UCSD-AML1 (cell line): Measurements from ENCODE around the gene CPA2.

Experiments used
- DNase-seq: peaks from one replicate; lab custom pipeline; 2025; ENCODE audit not compliant: unreplicated experiment; lab: John Stamatoyannopoulos, UW

CPA2 gene

DNA sequence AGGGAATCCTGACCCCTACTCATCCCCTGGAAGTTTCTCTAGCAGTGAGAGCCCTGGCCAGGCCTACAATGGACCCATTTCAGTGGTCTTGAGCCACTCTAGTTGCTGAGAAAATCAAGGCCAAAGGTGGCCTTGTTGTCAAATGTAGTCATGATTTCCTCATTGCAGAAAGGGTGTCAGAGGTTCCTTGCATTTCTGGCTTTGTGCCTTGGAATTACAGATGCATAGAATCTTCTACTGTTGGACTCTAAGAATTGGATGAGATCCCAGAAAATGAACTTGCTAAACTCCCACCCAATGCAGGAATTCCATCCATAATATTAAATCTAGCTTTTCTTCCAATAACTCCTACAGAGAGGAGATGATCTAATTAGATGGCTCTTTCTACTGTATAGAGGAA, 12.2 kb downstream of the CPA2 start:
- DNase-seq, result no peak

DNA sequence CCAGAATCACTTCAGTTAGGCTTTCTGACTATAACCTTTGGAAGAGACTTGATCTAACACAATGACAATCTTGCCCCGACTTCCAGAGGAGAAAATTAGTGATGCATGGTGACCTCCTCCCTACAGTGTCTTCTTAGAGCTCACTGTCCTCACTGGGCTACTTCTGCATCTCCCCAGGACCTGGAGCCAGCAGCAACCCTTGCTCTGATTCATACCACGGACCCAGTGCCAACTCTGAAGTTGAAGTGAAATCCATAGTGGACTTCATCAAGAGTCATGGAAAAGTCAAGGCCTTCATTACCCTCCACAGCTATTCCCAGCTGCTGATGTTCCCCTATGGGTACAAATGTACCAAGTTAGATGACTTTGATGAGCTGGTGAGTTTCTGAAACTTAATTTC, 12.6 kb downstream of the CPA2 start:
- no peak for DNase-seq

DNA sequence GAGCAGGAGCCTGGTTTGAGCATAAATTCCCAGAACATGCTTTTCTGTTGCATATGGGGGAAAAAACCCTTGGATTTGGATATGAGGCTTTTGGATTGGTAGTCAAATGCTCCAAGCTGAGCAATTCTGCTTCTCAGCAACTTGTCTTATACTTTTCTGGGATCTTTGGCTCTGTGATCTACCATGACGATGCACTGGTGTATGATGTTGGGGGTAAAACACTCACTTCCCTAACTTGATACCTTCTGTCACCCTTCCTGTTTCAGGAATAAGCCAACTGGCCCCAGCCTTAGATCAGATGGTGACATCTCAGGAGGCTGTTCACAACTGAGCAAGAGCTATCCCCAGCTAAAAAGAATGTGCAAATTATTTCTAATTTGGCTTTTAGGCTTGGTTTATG, 13.2 kb downstream of the CPA2 start:
- no peak for DNase-seq

DNA sequence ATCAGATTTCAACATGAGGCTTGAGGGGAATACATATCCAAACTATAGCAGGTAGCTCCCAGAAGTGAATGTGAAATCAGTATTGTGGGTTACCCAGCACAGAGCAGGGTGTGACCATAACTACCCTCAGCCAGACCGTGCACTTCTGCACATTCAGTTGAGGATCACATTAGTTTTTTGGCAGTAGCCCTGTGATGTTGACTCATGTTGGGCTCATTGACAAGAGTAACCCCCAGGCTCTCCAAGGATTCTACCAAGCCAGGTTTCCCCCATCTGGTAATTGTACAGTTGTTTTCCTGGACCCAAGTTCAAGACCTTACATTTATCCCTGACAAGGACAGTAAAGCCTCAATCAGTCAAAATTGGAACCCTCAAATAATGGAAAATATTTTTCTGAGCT, 14.6 kb downstream of the CPA2 start:
- no peak for DNase-seq

DNA sequence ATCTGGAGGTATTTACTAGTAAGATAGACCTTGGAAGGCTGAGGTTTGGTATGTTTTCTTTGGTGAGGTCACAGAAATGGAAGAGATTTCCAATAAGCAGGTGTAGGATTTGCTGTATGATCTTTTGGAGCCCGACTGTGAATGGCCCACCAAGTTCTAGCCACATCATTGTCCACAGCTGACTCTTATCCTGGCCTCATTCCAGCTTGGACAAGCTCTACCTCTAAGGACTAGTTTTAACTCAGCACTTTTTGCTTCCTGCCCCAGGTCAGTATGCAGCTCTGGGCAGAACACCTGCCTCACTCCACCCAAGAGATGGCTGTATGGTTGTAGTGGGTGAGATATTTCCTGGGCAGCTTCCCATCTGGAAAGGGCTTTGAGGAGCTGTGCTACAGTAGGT, 20.2 kb downstream of the CPA2 start:
- no peak for DNase-seq

DNA sequence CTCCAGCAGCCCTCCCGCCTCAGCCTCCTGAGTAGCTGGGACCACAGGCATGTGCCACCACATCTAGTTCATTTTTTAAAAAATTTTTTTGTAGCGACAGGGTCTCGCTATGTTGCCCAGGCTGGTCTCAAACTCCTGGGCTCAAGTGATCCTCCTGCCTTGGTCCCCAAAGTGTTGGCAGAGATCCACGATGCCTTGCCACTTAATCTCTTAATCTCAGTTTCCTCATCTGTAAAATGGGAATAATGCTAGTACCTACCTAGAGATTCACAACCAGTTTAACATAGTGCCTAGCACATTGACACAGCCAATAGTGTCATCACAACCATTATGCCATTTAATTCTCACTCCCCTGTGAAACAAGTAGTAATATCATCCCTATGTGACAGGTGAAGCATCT, 21.5 kb downstream of the CPA2 start:
- no peak for DNase-seq

DNA sequence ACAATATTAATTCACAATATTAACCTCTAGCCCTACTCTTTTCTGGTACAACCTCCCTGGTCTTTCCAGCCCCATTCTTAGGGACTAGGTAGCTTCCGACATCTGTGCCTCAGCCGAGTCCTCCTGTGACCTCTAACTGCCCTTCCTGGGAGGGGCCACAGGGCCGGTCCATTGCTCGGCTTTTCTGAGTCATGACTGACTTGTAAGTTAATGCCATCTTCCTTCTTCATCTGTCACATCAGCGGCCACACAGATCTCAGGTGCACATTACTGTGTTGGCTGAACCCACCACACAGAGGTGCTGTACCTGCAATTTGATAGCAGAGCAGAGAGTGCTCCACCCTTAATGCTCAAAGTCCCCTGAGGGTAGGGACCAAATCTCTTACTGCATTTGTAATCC, 22.2 kb downstream of the CPA2 start:
- no peak for DNase-seq

DNA sequence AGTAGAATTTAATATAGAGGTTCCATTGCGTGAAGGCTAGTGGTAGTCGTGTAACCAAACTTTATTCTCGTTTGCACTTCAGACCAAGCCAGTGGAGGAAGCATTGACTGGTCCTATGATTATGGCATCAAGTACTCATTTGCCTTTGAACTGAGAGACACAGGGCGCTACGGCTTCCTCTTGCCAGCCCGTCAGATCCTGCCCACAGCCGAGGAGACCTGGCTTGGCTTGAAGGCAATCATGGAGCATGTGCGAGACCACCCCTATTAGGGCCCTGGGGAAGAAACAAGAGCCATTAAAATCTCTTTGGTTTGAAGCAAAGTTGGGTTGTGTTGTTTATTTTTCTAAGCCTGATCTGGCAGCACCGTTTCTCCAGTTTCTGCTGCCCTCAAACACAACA, 22.8 kb downstream of the CPA2 start:
- DNase-seq, result no peak

DNA sequence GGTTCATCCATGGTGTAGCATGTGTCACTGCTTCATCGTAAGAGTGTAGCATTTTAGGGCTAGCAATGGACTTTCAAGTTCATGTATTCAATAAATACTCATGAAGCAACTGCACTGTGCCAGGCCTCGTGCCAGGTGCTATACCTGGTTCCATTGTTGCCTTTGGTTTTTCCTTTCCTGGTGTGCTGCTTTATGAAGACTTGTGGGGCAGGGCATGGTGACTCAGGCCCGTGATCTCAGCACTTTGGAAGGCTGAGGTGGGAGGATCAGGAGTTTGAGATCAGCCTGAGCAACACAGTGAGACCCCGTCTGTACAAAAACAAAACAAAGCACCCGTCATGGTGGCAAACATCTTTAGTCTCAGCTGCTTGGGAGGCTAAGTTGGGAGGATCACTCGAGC, 24.1 kb downstream of the CPA2 start:
- no peak for DNase-seq

DNA sequence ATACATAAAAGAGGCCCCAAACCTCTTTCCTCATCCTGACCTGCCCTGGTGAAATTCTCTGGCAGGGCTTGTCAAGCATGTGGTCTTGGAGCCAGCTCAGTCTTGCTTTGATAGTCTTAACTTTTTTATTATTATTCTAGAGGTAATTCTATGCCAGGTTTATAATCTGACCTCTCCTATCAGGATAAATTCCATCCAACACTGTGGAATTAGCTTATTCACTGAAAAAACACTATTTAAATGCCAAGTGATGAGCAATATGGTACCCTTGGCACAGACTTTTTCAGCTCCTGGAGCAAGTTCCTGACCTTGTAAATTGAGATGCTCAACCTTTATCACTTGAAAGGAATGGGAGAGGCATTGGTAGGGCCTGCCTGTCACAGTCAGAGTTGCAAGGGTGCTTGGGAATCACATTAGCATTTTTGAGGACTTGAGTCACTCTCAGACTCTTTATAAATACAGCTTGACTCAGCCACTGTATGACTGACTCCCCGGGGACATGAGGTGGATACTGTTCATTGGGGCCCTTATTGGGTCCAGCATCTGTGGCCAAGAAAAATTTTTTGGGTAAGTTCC, 26.1 kb downstream of the CPA2 start, which contains the start of gene CPA4:
CPA4 (plus strand) TSS at position 480 of the 576 bp plus-strand sequence; CDS start at position 500, 20 bp downstream.
- DNase-seq, result no peak

DNA sequence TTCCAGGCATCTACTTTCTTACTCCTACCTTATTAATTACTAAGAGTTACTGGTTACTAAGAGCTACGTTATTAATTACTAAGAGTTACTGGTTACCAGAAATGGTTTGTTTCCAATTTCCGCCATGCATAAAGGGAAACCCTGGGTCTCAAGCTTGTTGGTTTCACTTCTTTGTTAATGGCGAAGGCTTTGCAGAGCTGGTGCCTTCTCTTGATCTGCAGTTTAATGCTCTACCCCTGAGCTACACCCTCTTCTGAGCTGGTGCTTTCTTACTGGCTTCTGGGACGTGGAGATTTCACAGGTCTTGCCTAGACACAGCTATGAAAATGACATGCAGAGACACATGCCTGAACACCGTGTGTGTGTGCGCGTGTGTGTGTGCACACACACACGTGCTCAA, 26.9 kb downstream of the CPA2 start:
- DNase-seq, result no peak

DNA sequence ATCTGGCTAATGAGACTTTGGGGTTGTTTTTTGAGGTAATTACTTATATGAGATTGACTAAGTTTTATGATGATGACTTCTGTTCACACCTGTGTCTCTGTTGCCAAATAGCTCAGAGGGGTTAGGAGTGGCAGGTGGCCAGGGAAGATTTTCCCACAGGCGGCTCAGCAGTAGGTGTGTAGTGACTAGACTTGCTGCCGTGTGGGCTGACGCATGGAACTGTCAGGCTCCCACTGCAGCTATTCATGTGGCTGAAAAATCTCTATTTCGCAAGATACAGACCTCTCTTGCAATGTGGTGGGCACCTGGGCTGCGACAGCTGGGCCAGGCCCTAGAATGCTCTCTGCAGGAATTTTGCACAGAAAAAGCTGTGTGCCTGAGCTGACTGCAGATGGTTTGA, 27.7 kb downstream of the CPA2 start:
- no peak for DNase-seq

DNA sequence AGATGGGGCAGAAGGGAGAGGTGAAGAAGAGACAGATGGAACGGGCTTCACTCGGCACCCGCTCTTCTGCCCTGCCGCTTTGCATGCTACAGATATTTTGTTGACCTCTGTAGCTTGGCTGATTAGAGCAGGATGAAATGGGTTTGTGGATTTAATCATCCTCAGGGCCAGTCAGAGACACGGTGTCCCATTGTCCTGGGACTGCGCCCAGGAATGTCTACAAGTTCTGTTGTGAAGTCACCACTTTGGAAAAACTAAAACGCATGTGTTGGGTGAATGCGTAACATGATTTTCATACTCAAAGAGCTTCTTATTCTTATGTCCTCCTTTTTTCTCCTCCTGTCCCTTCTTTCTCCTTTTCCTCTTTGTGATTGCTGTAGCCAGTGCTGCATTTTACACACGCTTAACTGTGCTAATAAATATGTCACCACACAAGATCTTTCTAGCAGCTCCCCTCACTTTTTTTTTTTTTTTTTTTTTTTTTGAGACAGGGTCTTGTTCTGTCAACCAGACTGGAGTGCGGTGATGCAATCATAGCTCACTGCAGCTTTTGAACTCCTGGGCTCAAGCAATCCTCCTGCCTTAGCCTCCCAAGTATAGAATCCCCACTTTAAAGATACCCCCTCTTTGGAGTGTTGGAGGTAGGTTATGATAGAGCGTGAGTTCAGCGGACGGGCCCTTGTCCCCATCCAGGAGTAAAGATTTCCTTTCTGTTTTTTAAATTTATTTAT, 29.7 kb downstream of the CPA2 start:
- DNase-seq, result no peak

DNA sequence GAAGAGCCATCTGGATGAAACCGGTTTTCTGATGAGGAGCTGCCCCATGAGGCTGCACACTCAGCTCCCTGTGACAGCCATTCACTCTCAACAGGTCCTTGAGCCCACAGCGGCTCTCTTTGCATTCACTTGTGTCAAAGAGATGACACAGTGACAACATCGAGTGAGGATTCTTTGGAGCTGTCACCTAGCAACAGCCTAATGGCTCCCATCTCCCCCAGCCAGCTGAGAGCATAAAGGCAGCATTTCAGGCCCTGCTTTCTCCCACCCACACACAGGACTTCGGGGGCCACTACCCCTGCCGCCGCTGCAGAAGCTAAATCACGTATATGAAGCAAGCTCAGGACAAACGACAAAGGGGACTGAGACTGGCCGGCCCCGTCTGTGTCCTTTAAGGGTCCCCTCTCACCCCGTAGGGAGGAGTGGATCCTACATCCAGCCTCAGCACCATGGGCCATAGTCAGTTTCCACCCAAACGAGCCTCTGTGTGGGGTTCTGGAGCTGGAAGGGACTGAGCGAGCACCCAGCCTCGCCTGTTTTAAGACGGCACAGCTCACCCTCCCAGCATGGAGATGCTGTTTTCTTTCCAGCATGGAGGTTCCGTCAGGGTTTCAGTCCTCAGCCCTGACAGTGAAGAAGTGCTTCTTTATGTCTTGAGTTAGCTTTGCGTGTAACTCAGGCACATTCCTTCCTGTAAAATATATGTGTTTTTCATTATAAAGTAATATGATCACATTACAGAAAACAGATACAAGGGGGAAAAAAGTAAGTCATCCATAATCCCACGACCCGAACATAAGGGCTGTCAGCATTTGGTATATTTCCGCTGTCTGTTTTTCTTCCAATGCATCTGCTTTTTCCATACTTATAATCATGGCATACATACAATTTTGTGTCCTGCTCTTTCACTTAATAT, 31.2 kb downstream of the CPA2 start:
- DNase-seq, result no peak

DNA sequence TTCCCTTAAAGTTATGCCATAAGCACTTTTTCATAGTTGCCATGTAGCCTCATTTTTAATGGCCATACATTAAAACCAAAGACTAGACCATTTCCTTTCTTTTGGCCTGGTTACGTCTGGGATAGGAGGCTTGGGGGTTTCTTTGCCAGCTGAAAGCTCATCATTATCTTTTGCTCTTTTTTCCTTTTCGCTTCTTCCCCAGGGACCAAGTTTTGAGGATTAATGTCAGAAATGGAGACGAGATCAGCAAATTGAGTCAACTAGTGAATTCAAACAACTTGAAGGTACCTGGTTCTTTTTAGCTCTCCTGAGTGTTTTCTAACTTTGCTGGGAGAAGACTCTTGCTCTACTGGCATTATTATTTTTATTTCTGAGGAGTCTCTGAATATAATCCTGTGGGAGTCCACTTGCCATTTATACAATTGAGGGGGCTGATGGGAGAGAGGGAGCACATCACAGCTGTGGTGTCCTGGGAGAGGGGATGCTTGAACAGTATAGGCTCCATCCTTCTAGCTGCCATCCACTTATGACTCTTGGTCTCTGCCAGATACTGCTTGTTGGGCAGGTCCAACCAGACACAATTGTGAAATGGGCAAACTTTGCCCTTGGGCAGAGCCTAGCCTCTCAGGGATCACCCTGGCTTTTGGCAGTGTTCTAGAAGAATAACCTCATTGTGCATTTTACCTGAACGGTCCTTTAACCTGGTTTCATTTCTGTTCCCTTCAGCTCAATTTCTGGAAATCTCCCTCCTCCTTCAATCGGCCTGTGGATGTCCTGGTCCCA, 32.1 kb downstream of the CPA2 start:
- no peak for DNase-seq

DNA sequence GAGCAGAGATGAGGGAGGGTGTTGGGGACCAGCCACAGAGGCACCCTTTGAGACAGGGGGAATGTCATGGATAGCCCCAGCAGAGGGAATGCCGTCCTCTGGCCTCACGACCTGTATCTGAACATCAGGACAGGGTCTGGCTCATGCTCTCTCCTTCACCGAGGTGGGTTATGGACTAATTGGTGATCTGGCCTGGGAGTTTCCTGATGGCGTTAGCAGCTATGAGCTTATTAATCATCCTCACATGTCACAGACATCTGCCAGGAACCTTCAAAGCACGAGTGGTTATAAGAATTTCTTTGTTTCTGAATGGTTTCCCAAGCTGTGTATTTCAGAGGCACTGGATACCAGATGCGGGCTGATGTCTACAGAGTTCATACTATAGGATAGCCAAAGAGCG, 33.2 kb downstream of the CPA2 start:
- DNase-seq, result no peak

DNA sequence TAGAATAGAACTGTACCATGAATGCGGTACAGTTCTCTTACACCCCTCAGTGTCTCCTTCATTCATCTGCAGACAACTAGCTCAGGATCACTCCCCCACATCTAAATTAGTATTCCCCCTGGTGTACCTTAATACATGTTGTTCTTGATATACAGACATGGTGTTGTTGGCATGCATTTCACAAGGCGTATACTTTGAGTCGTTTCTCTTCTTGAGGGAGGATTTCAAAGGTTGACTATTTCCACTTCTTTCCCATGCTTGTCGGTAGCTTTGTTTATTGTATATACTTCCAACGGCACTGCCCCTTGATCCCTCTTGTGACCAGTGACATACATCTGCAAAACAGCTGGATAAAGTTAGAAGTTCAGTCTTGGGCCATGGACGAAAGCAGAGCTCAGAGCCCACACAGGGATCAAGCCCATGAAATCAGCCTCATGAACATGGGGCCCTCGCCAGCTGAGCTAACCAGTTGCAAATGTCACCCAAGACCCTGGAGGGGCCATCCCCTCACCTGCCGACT, 34.9 kb downstream of the CPA2 start:
- DNase-seq, result no peak

DNA sequence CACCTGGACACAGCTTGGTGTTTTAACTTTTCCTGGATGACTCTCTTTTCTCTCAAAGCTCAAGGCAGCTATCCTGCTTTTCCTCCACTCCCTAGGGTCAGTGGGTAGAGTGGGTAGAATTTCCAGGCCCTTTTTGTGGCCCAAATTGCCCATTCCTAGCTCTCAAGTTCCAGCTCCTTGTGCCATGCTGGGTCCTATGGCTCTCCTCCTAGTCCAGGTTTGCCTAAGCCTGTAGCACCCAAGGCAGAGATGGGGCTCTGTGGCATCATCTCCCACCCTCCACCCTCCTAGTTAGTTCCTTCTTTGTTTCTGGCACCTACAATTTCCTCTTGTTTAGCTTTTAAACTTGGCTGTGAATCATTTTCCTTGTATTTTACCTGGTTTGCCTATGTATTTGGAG, 36.0 kb downstream of the CPA2 start:
- DNase-seq, result no peak

DNA sequence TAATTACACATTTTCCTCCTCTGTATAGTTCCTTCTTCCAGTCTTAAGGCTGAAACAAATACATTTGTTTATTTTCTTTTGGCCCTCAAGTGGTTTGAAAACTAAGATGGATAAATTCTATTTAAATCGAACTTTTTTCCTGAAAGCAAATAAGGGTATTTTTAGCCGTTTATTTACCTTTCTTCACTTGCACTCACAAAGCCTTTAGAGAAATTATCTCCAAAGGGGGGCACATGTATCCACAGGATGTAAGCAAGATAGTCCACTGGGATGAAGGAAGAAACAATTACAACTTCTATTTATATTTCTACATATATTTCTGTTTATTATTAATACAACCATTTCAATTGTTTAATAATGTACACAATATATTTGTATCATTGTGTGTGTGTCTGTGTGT, 36.5 kb downstream of the CPA2 start:
- DNase-seq, result no peak

DNA sequence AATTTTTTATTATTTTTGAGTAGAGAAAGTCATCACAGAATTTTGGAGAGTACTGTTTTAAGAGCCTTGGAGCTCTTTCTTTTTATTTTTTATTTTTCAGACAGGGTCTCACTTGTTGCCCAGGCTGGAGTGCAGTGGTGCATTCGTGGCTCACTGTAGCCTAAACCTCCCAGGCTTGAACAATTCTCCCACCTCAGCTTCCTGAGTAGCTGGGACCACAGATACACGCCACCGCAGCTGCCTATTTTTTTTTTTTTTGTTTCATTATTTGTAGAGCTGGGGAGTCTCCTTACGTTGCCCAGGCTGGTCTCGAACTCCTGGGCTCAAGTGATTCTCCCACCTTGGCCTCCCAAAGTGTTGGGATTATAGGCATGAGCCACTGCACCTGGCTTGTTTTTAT, 36.9 kb downstream of the CPA2 start:
- DNase-seq, result no peak

DNA sequence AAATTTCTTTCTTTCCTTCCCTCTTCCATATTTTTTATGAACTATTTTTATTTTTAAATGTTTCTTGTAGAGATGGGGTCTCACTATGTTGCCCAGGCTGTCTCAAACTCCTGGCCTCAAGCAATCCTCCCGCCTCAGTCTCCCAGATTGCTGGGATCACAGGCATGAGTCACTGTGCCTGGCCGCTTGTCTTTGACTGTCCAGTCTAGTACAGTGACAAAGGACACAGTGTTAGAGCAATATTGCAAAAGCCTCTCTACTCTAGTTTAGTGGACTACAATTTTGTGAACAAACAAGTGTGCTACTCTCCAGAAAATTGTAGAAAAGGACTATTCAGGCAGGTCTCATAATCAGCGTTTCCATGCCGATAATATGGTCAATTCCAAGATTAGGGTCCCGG, 37.3 kb downstream of the CPA2 start:
- no peak for DNase-seq
